CD4-positive, alpha-beta T cell (primary cell): ENCODE data around the gene ST3GAL5. TPM values are rescaled to one million over a fixed set of nuclear protein-coding genes. Genes with fewer than 3 reads are reported as not detected.
"Not testable (repeated sequence)": the region's sequence is repeated elsewhere in the genome, so short reads cannot be mapped to it uniquely, and the experiment has no call there.

Experiments used
- ATAC-seq: fragments of 200-7000 bp; cut with Tn5 transposase; one replicate; pipeline ENCODE4 v1.10.0; 2022; ENCODE audit warnings: mild to moderate bottlenecking; ENCODE audit not compliant: poor library complexity
- CTCF ChIA-PET: fragments of 350-600 bp; sonication (Branson Sonifier 250); formaldehyde crosslinking; loops from one replicate; lab custom pipeline; 2021; ENCODE audit warnings: antibody characterized with exemption, inconsistent platforms; lab: Charles Lee
- POLR2A ChIA-PET: fragments of 350-600 bp; sonication (Branson Sonifier 250); formaldehyde crosslinking; loops from one replicate; lab custom pipeline; 2021; ENCODE audit warnings: antibody characterized with exemption, inconsistent platforms; lab: Charles Lee
- DNase-seq, 14 experiments: peaks; one replicate each; pipeline ENCODE4 v3.0.0-alpha.2; 2013 to 2020; ENCODE audit warnings: mixed read lengths in 2 of 14
- H3K27ac ChIP-seq, 2 donors: one replicate each; pipeline versions ENCODE4 v1.5.1 to v1.7.0; 2013; ENCODE audit warnings: low read length in 2 of 2, low read depth in 1 of 2, mild to moderate bottlenecking in 1 of 2
- H3K27me3 ChIP-seq, 2 experiments: 1 replicate in 1 of 2; 2 replicates in 1 of 2; pipeline versions ENCODE4 v1.6.1 to v1.7.0; 2013; ENCODE audit warnings: low read length in 2 of 2, control low read depth in 1 of 2, mild to moderate bottlenecking in 1 of 2, moderate library complexity in 1 of 2; ENCODE audit not compliant: insufficient read depth in 2 of 2, control insufficient read depth in 1 of 2
- H3K36me3 ChIP-seq: one replicate; pipeline ENCODE4 v1.6.1; 2013; ENCODE audit warnings: low read length, control low read depth; ENCODE audit not compliant: insufficient read depth
- H3K4me1 ChIP-seq: one replicate; pipeline ENCODE4 v1.6.1; 2013; ENCODE audit warnings: low read length, control low read depth; ENCODE audit not compliant: insufficient read depth
- H3K4me3 ChIP-seq: one replicate; pipeline ENCODE4 v1.5.1; 2013; ENCODE audit warnings: mild to moderate bottlenecking, low read length, moderate library complexity
- H3K9me3 ChIP-seq, 2 experiments: 1 replicate in 1 of 2; 2 replicates in 1 of 2; pipeline versions ENCODE4 v1.6.1 to v1.7.0; 2013; ENCODE audit warnings: low read length in 2 of 2, mild to moderate bottlenecking in 2 of 2, control low read depth in 1 of 2, moderate library complexity in 1 of 2; ENCODE audit not compliant: control insufficient read depth in 1 of 2, insufficient read depth in 1 of 2
- H3K27ac Mint-ChIP-seq: one replicate; pipeline ENCODE4 v1.8.0; 2020; ENCODE audit warnings: mixed read lengths
- H3K27me3 Mint-ChIP-seq: one replicate; pipeline ENCODE4 v1.8.0; 2021; ENCODE audit warnings: mixed read lengths
- H3K36me3 Mint-ChIP-seq: one replicate; pipeline ENCODE4 v1.8.0; 2021; ENCODE audit warnings: low read depth, mixed read lengths
- H3K4me1 Mint-ChIP-seq: one replicate; pipeline ENCODE4 v1.8.0; 2021; ENCODE audit warnings: low read depth, mixed read lengths
- H3K4me3 Mint-ChIP-seq: one replicate; pipeline ENCODE4 v1.8.0; 2020; ENCODE audit warnings: mild to moderate bottlenecking, mixed read lengths
- H3K9me3 Mint-ChIP-seq: one replicate; pipeline ENCODE4 v1.8.0; 2020; ENCODE audit warnings: mixed read lengths
- intact Hi-C, 2 experiments: fragments of 100-400 bp; cut with DNase I in 1 of 2; cut with micrococcal nuclease in 1 of 2; formaldehyde crosslinking; loops; one replicate each; pipeline versions ENCODE4 v1.15.1 to v1.9.0; 2023 to 2025; cut with DNase I, micrococcal nuclease
- total RNA-seq, 174 experiments: library from RNA in 2 of 174; stranded (reverse) in 2 of 174; gene quantifications; one replicate each; pipeline ENCODE4 v1.2.3 and lab custom pipeline; 2021 to 2026
- TF ChIP-seq, protein P1 (sequence below): fragments of 200-600 bp; IDR thresholded peaks from one replicate; pipeline ENCODE4 v1.8.0; 2022; ENCODE audit warnings: antibody characterized with exemption, mild to moderate bottlenecking

ST3GAL5 gene
- total RNA-seq, 2 experiments from 2014 or later, result 76.7 to 77.8 TPM

DNA sequence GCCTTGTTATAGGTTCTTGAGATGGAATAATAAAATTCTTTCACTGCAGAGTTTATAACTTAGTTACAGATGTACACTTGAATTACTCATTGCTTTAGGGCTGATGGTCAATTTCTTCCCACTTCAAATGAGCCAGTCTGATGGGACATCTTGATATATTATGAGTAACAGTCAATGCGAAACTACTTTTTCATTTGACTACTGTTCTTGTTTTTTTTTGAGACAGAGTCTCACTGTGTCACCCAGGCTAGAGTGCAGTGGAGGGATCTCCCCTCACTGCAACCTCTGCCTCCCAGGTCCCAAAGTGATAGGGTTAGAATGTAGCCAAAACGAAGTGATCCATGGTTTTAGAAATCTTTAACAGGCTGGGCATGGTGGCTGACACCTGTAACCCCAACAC, 57.1 kb downstream of the ST3GAL5 start:
- POLR2A ChIA-PET, result interaction anchor here (0.8 to 1.8 kb wide), 3 partner anchors 22 to 274 kb away, joined by 3 to 5 read pairs (median 3); partner anchors contain the start of genes POLR1A and PTCD3
- TF ChIP-seq, protein P1, sequence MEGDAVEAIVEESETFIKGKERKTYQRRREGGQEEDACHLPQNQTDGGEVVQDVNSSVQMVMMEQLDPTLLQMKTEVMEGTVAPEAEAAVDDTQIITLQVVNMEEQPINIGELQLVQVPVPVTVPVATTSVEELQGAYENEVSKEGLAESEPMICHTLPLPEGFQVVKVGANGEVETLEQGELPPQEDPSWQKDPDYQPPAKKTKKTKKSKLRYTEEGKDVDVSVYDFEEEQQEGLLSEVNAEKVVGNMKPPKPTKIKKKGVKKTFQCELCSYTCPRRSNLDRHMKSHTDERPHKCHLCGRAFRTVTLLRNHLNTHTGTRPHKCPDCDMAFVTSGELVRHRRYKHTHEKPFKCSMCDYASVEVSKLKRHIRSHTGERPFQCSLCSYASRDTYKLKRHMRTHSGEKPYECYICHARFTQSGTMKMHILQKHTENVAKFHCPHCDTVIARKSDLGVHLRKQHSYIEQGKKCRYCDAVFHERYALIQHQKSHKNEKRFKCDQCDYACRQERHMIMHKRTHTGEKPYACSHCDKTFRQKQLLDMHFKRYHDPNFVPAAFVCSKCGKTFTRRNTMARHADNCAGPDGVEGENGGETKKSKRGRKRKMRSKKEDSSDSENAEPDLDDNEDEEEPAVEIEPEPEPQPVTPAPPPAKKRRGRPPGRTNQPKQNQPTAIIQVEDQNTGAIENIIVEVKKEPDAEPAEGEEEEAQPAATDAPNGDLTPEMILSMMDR, result no peak

DNA sequence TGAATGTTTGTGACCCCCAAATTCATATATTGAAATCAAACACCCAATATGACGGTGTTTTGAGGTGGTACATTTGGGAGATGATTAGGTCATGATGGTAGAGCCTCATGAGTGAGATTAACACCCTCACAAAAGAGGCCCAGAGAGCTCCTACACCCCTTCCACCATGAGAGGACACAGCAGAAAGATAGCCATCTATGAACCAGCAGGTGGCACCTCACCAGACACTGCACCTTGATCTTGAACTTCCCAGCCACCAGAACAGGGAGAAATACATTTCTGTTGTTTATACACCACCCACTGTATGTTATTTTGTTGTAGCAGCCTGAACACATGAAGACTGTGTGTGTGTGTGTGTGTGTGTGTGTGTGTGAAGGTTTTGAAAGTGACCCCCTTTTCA, 58.1 kb downstream of the ST3GAL5 start:
- Mint-ChIP-seq H3K4me1 (peaks cover 29% of the 10 kb centered on the region), H3K27ac (no peak overlapping the region), H3K9me3 (no peaks in the 10 kb centered on the region), H3K27me3 (peaks cover 3% of the 10 kb centered on the region), H3K36me3 (no peaks in the 10 kb centered on the region), H3K4me3 (no peak overlapping the region)
- CTCF ChIA-PET, result interaction anchor here (0.6 to 6.3 kb wide), 3 partner anchors 58 to 252 kb away, joined by 3 to 94 read pairs (median 71); partner anchors contain the start of gene ST3GAL5
- no peaks in the 10 kb centered on the region for H3K9me3 ChIP-seq
- peaks cover 15% of the 10 kb centered on the region for H3K4me1 ChIP-seq
- no peak overlapping the region for H3K27ac ChIP-seq
- intact Hi-C loops, result loop anchor here in 1 of 2 experiments (2.0 kb wide), 1 partner anchor 56 kb away; no protein-coding TSS in a partner anchor
- ATAC-seq (no peak), DNase-seq (peak in 3 of 14 experiments; percentile 50 to 57 (median 51))
- no peak overlapping the region for H3K4me3 ChIP-seq
- TF ChIP-seq, protein P1, result peak; percentile 36
- POLR2A ChIA-PET, result interaction anchor here (0.8 to 2.2 kb wide), 5 partner anchors 23 to 275 kb away, joined by 3 to 19 read pairs (median 3); partner anchors contain the start of genes POLR1A, PTCD3 and ST3GAL5
- no peaks in the 10 kb centered on the region for H3K27me3 ChIP-seq
- H3K36me3 ChIP-seq, result no peaks in the 10 kb centered on the region

More for the DNA sequence above, 57.1 kb downstream of the ST3GAL5 start:
- DNase-seq (no peak), ATAC-seq (no peak)
- Mint-ChIP-seq H3K4me1 (peaks cover 29% of the 10 kb centered on the region), H3K36me3 (no peaks in the 10 kb centered on the region), H3K9me3 (no peaks in the 10 kb centered on the region), H3K27ac (no peak overlapping the region), H3K4me3 (no peak overlapping the region), H3K27me3 (peaks cover 3% of the 10 kb centered on the region)
- Histone ChIP-seq H3K27ac (no peak overlapping the region), H3K4me3 (no peak overlapping the region), H3K27me3 (no peaks in the 10 kb centered on the region), H3K36me3 (no peaks in the 10 kb centered on the region), H3K4me1 (peaks cover 15% of the 10 kb centered on the region), H3K9me3 (no peaks in the 10 kb centered on the region)
- CTCF ChIA-PET, result interaction anchor here (6.3 kb wide), 1 partner anchor 57 kb away, joined by 71 read pairs; the partner anchor contains the start of gene ST3GAL5
- intact Hi-C loops, result loop anchor here in 1 of 2 experiments (2.0 kb wide), 1 partner anchor 55 kb away; no protein-coding TSS in a partner anchor

DNA sequence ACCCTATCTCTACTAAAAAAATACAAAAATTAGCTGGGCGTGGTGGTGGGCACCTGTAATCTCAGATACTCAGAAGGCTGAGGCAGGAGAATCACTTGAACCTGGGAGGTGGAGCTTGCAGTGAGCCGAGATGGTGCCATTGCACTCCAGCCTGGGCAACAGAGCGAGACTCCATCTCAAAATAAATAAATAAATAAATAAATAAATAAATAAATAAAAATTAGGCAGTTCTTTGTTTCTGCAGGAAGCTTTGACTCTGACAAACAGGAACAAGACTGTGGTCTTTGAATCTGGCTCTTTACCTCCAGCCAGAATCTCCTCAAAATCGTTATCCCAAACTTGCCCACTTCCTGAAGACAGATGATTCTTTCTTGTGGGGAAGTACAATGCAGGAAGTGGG, 59.4 kb downstream of the ST3GAL5 start:
- H3K27me3 Mint-ChIP-seq, H3K27ac ChIP-seq, H3K27ac Mint-ChIP-seq, H3K9me3 ChIP-seq, H3K27me3 ChIP-seq, H3K36me3 ChIP-seq, H3K36me3 Mint-ChIP-seq, intact Hi-C loops, H3K4me3 ChIP-seq, DNase-seq, H3K4me3 Mint-ChIP-seq, H3K9me3 Mint-ChIP-seq, ATAC-seq: not testable (repeated sequence)
- H3K4me1 Mint-ChIP-seq, result peaks cover 29% of the 10 kb centered on the region
- peaks cover 15% of the 10 kb centered on the region for H3K4me1 ChIP-seq
- ChIA-PET POLR2A (interaction anchor here (2.2 kb wide), 1 partner anchor 59 kb away, joined by 19 read pairs; the partner anchor contains the start of gene ST3GAL5), CTCF (interaction anchor here (1.0 to 6.3 kb wide), 3 partner anchors 59 to 250 kb away, joined by 3 to 94 read pairs (median 71); partner anchors contain the start of gene ST3GAL5)
